Common myeloid progenitor, CD34-positive (primary cell): ENCODE measurements around the gene LATS2.

Experiments
- CTCF ChIA-PET: fragments of 350-600 bp; sonication (Branson Sonifier 250); formaldehyde crosslinking; loops from one replicate; lab custom pipeline; 2021; ENCODE audit warnings: antibody characterized with exemption; lab: Charles Lee
- POLR2A ChIA-PET: fragments of 350-600 bp; sonication (Branson Sonifier 250); formaldehyde crosslinking; loops from one replicate; lab custom pipeline; 2021; ENCODE audit warnings: antibody characterized with exemption; lab: Charles Lee
- DNase-seq, 3 donors: peaks; one replicate each; pipeline versions ENCODE4 v3.0.0 to v3.0.0-alpha.2; 2013
- H3K27ac ChIP-seq, 2 experiments: 1 replicate in 1 of 2; 2 replicates in 1 of 2; pipeline ENCODE4 v1.7.0; 2013; ENCODE audit warnings: inconsistent platforms in 2 of 2, low read length in 2 of 2, mild to moderate bottlenecking in 2 of 2, low read depth in 1 of 2, moderate library complexity in 1 of 2; ENCODE audit not compliant: severe bottlenecking in 2 of 2, insufficient read depth in 1 of 2, poor library complexity in 1 of 2
- H3K27me3 ChIP-seq, 5 experiments: replicated peaks in 2 of 5; 1 replicate in 3 of 5; 2 replicates in 2 of 5; pipeline versions ENCODE4 v1.6.1 to v1.7.0; 2013; ENCODE audit warnings: low read length in 4 of 5, mild to moderate bottlenecking in 2 of 5, moderate library complexity in 2 of 5, inconsistent platforms in 1 of 5; ENCODE audit not compliant: insufficient read depth in 5 of 5, control insufficient read depth in 4 of 5
- H3K36me3 ChIP-seq, 4 experiments: 1 replicate in 2 of 4; 2 replicates in 2 of 4; pipeline versions ENCODE4 v1.6.1 to v1.7.0; 2013; ENCODE audit warnings: low read length in 3 of 4, control low read depth in 1 of 4, mild to moderate bottlenecking in 1 of 4; ENCODE audit not compliant: control insufficient read depth in 4 of 4, insufficient read depth in 4 of 4
- H3K4me1 ChIP-seq, 4 experiments: 1 replicate in 3 of 4; 2 replicates in 1 of 4; pipeline versions ENCODE4 v1.6.1 to v1.7.1; 2013; ENCODE audit warnings: low read length in 3 of 4, mild to moderate bottlenecking in 3 of 4, control low read depth in 1 of 4, inconsistent platforms in 1 of 4, moderate library complexity in 1 of 4; ENCODE audit not compliant: control insufficient read depth in 4 of 4, insufficient read depth in 4 of 4; ENCODE audit errors: control extremely low read depth in 1 of 4
- H3K4me3 ChIP-seq, 7 experiments: 1 replicate in 4 of 7; 2 replicates in 3 of 7; pipeline versions ENCODE4 v1.5.1 to v1.7.0; 2013; ENCODE audit warnings: mild to moderate bottlenecking in 7 of 7, low read length in 6 of 7, moderate library complexity in 6 of 7, inconsistent platforms in 2 of 7, low read depth in 2 of 7, control low read depth in 1 of 7; ENCODE audit not compliant: insufficient read depth in 4 of 7, control insufficient read depth in 1 of 7; ENCODE audit errors: extremely low read depth in 1 of 7
- H3K9me3 ChIP-seq, 5 experiments: 1 replicate in 4 of 5; 2 replicates in 1 of 5; pipeline versions ENCODE4 v1.6.1 to v1.7.1; 2013; ENCODE audit warnings: low read length in 4 of 5, mild to moderate bottlenecking in 2 of 5, inconsistent platforms in 1 of 5, low read depth in 1 of 5, moderate library complexity in 1 of 5; ENCODE audit not compliant: control insufficient read depth in 4 of 5, insufficient read depth in 2 of 5; ENCODE audit errors: control extremely low read depth in 1 of 5
- WGBS: methylation state at CpG from one replicate; pipeline ENCODE4 v1.1.5; 2013; ENCODE audit not compliant: insufficient coverage; 5-methylcytosine and 5-hydroxymethylcytosine counted together

LATS2 gene

GRCh38 chr13:21100211-21100610 is 38.8 kb upstream of the LATS2 start:
- no peaks in the 10 kb centered on the region for H3K4me1 ChIP-seq
- DNase-seq = no peak
- ChIA-PET CTCF (no interaction called here), POLR2A (no interaction called here)
- no peak overlapping the region for H3K4me3 ChIP-seq
- H3K36me3 ChIP-seq = no peaks in the 10 kb centered on the region
- no peaks in the 10 kb centered on the region for H3K27me3 ChIP-seq
- H3K9me3 ChIP-seq = no peaks in the 10 kb centered on the region
- 98% methylated on average over 7 of the region's 7 CpGs for WGBS
- no peak overlapping the region for H3K27ac ChIP-seq

- Histone ChIP-seq H3K4me1 (no peaks in the 10 kb centered on the region), H3K27me3 (no peaks in the 10 kb centered on the region), H3K9me3 (no peaks in the 10 kb centered on the region), H3K4me3 (no peak overlapping the region), H3K36me3 (no peaks in the 10 kb centered on the region), H3K27ac (no peak overlapping the region)
- no CpG with 5 or more reads among the region's 1 CpG for WGBS
- ChIA-PET CTCF (no interaction called here), POLR2A (no interaction called here)
- no peak for DNase-seq
These were observed 33.9 kb upstream of the LATS2 start for GRCh38 chr13:21095311-21095710.

- Histone ChIP-seq H3K27me3 (no peaks in the 10 kb centered on the region), H3K27ac (no peak overlapping the region), H3K4me3 (no peak overlapping the region), H3K4me1 (no peaks in the 10 kb centered on the region), H3K36me3 (no peaks in the 10 kb centered on the region), H3K9me3 (no peaks in the 10 kb centered on the region)
- ChIA-PET CTCF (no interaction called here), POLR2A (no interaction called here)
- 100% methylated on average over 1 of the region's 3 CpGs for WGBS
- no peak for DNase-seq
These were observed 28.4 kb upstream of the LATS2 start for GRCh38 chr13:21089830-21090229.

- ChIA-PET POLR2A (no interaction called here), CTCF (interaction anchor here (0.9 kb wide), 1 partner anchor 39 kb away, joined by 3 read pairs; no protein-coding TSS in a partner anchor)
- no peak for DNase-seq
- Histone ChIP-seq H3K4me1 (no peaks in the 10 kb centered on the region), H3K27ac (no peak overlapping the region), H3K4me3 (no peak overlapping the region), H3K9me3 (no peaks in the 10 kb centered on the region), H3K36me3 (no peaks in the 10 kb centered on the region), H3K27me3 (no peaks in the 10 kb centered on the region)
- WGBS = no CpG with 5 or more reads among the region's 1 CpG
These were observed 27.1 kb upstream of the LATS2 start for GRCh38 chr13:21088534-21088933.

- ChIA-PET POLR2A (no interaction called here), CTCF (no interaction called here)
- no peaks in the 10 kb centered on the region for H3K36me3 ChIP-seq
- no peaks in the 10 kb centered on the region for H3K9me3 ChIP-seq
- H3K4me1 ChIP-seq = no peaks in the 10 kb centered on the region
- no peak overlapping the region for H3K4me3 ChIP-seq
- no peak for DNase-seq
- 100% methylated on average over 1 of the region's 2 CpGs for WGBS
- no peak overlapping the region for H3K27ac ChIP-seq
- H3K27me3 ChIP-seq = no peaks in the 10 kb centered on the region
These were observed 25.5 kb upstream of the LATS2 start for GRCh38 chr13:21086929-21087328.

- H3K4me3 ChIP-seq = no peak overlapping the region
- CTCF ChIA-PET = no interaction called here
These were observed 20.5 kb upstream of the LATS2 start for GRCh38 chr13:21081926-21082325.

GRCh38 chr13:21080593-21080891 is 19.2 kb upstream of the LATS2 start:
- no peak overlapping the region for H3K4me3 ChIP-seq
- H3K27ac ChIP-seq = no peak overlapping the region
- CTCF ChIA-PET = interaction anchor here (1.0 kb wide), 1 partner anchor 31 kb away, joined by 3 read pairs; no protein-coding TSS in a partner anchor
- H3K36me3 ChIP-seq = no peaks in the 10 kb centered on the region
- DNase-seq = no peak
- POLR2A ChIA-PET = no interaction called here
- H3K27me3 ChIP-seq = no peaks in the 10 kb centered on the region
- H3K4me1 ChIP-seq = peaks cover 0 to 24% (median 9%) of the 10 kb centered on the region in 4 experiments
- H3K9me3 ChIP-seq = no peaks in the 10 kb centered on the region
- 89% methylated on average over 3 of the region's 3 CpGs for WGBS

More at GRCh38 chr13:21081926-21082325, 20.5 kb upstream of the LATS2 start:
- Histone ChIP-seq H3K4me1 (peaks cover 0 to 17% (median 6%) of the 10 kb centered on the region in 4 experiments), H3K27ac (no peak overlapping the region), H3K9me3 (no peaks in the 10 kb centered on the region), H3K36me3 (no peaks in the 10 kb centered on the region), H3K27me3 (no peaks in the 10 kb centered on the region)
- 100% methylated on average over 7 of the region's 7 CpGs for WGBS
- POLR2A ChIA-PET = interaction anchor here (0.5 kb wide), 1 partner anchor 64 kb away, joined by 4 read pairs; no protein-coding TSS in a partner anchor
- no peak for DNase-seq
